Activated naive CD8-positive, alpha-beta T cell treated with anti-CD3 and anti-CD28 coated beads for 36 hours (primary cell): ENCODE data around the gene SSTR3. TPM values are rescaled to one million over a fixed set of nuclear protein-coding genes. Genes with fewer than 3 reads are reported as not detected.
"Not testable (repeated sequence)": the region's sequence is repeated elsewhere in the genome, so short reads cannot be mapped to it uniquely, and the experiment has no call there.

Experiments used
- DNase-seq: peaks from one replicate; pipeline ENCODE4 v3.0.0; 2021
- H3K27ac Mint-ChIP-seq: one replicate; pipeline ENCODE4 v1.8.0; 2022; ENCODE audit warnings: mild to moderate bottlenecking, moderate library complexity, mixed read lengths
- H3K27me3 Mint-ChIP-seq: one replicate; pipeline ENCODE4 v1.8.0; 2022; ENCODE audit warnings: mild to moderate bottlenecking, mixed read lengths
- H3K36me3 Mint-ChIP-seq: one replicate; pipeline ENCODE4 v1.8.0; 2021; ENCODE audit warnings: mild to moderate bottlenecking, mixed read lengths
- H3K4me1 Mint-ChIP-seq: one replicate; pipeline ENCODE4 v1.8.0; 2021; ENCODE audit warnings: mixed read lengths
- H3K4me3 Mint-ChIP-seq: one replicate; pipeline ENCODE4 v1.8.0; 2022; ENCODE audit warnings: mild to moderate bottlenecking, moderate library complexity, mixed read lengths
- H3K9me3 Mint-ChIP-seq: one replicate; pipeline ENCODE4 v1.8.0; 2022; ENCODE audit warnings: mixed read lengths
- total RNA-seq, 2 experiments: library from RNA; stranded (reverse); gene quantifications; one replicate each; pipeline ENCODE4 v1.2.3, GENCODE V29; 2021

Gene SSTR3
- total RNA-seq, 2 experiments from 2014 or later = 7.1 to 7.4 TPM

GRCh38 chr22:37201443-37201820 lies 10.8 kb downstream of the SSTR3 start:
- H3K27ac Mint-ChIP-seq, H3K9me3 Mint-ChIP-seq, H3K36me3 Mint-ChIP-seq, DNase-seq, H3K4me3 Mint-ChIP-seq, H3K27me3 Mint-ChIP-seq: not testable (repeated sequence)
- H3K4me1 Mint-ChIP-seq = peaks cover 39% of the 10 kb centered on the region

GRCh38 chr22:37199760-37200108 lies 12.5 kb downstream of the SSTR3 start:
- peak overlapping the region; percentile 34 for H3K4me3 Mint-ChIP-seq
- peaks cover 3% of the 10 kb centered on the region for H3K36me3 Mint-ChIP-seq
- H3K9me3 Mint-ChIP-seq = no peaks in the 10 kb centered on the region
- no peaks in the 10 kb centered on the region for H3K27me3 Mint-ChIP-seq
- H3K27ac Mint-ChIP-seq = peak overlapping the region; percentile 96
- DNase-seq = no peak
- peaks cover 48% of the 10 kb centered on the region for H3K4me1 Mint-ChIP-seq

GRCh38 chr22:37199103-37199759 lies 13.0 kb downstream of the SSTR3 start:
- Mint-ChIP-seq H3K9me3 (no peaks in the 10 kb centered on the region), H3K4me3 (peak overlapping the region; percentile 88), H3K36me3 (peaks cover 5% of the 10 kb centered on the region), H3K27ac (peak overlapping the region; percentile 96), H3K27me3 (no peaks in the 10 kb centered on the region), H3K4me1 (peaks cover 51% of the 10 kb centered on the region)
- DNase-seq = peak; percentile 100

GRCh38 chr22:37198258-37199102 lies 13.8 kb downstream of the SSTR3 start:
- Mint-ChIP-seq H3K27ac (peak overlapping the region; percentile 96), H3K9me3 (no peaks in the 10 kb centered on the region), H3K4me1 (peaks cover 59% of the 10 kb centered on the region), H3K27me3 (no peaks in the 10 kb centered on the region), H3K36me3 (peaks cover 5% of the 10 kb centered on the region), H3K4me3 (peak overlapping the region; percentile 88)
- DNase-seq = peak; percentile 90

GRCh38 chr22:37197451-37198257 lies 14.6 kb downstream of the SSTR3 start:
- Mint-ChIP-seq H3K4me3 (peak overlapping the region; percentile 88), H3K4me1 (peaks cover 65% of the 10 kb centered on the region), H3K27ac (peak overlapping the region; percentile 96), H3K36me3 (peaks cover 10% of the 10 kb centered on the region), H3K9me3 (no peaks in the 10 kb centered on the region), H3K27me3 (no peaks in the 10 kb centered on the region)
- no peak for DNase-seq

GRCh38 chr22:37196539-37197450 lies 15.5 kb downstream of the SSTR3 start:
- no peaks in the 10 kb centered on the region for H3K9me3 Mint-ChIP-seq
- no peaks in the 10 kb centered on the region for H3K27me3 Mint-ChIP-seq
- H3K36me3 Mint-ChIP-seq = peaks cover 13% of the 10 kb centered on the region
- peak overlapping the region; percentile 96 for H3K27ac Mint-ChIP-seq
- H3K4me3 Mint-ChIP-seq = no peak overlapping the region
- H3K4me1 Mint-ChIP-seq = peaks cover 66% of the 10 kb centered on the region
- no peak for DNase-seq

- DNase-seq = no peak
- H3K9me3 Mint-ChIP-seq = no peaks in the 10 kb centered on the region
- peak overlapping the region; percentile 23 for H3K27ac Mint-ChIP-seq
- peaks cover 13% of the 10 kb centered on the region for H3K36me3 Mint-ChIP-seq
- peaks cover 62% of the 10 kb centered on the region for H3K4me1 Mint-ChIP-seq
- H3K27me3 Mint-ChIP-seq = no peaks in the 10 kb centered on the region
- no peak overlapping the region for H3K4me3 Mint-ChIP-seq
These were observed 16.4 kb downstream of the SSTR3 start for GRCh38 chr22:37195921-37196320.

GRCh38 chr22:37194750-37195149 lies 17.5 kb downstream of the SSTR3 start:
- Mint-ChIP-seq H3K36me3 (peaks cover 13% of the 10 kb centered on the region), H3K27me3 (no peaks in the 10 kb centered on the region), H3K4me3 (no peak overlapping the region), H3K27ac (peak overlapping the region; percentile 67), H3K4me1 (peaks cover 52% of the 10 kb centered on the region), H3K9me3 (no peaks in the 10 kb centered on the region)
- no peak for DNase-seq

GRCh38 chr22:37193629-37194191 lies 18.6 kb downstream of the SSTR3 start:
- no peaks in the 10 kb centered on the region for H3K9me3 Mint-ChIP-seq
- peak; percentile 64 for DNase-seq
- peak overlapping the region; percentile 67 for H3K27ac Mint-ChIP-seq
- peaks cover 60% of the 10 kb centered on the region for H3K4me1 Mint-ChIP-seq
- H3K4me3 Mint-ChIP-seq = peak overlapping the region; percentile 33
- peaks cover 13% of the 10 kb centered on the region for H3K36me3 Mint-ChIP-seq
- no peaks in the 10 kb centered on the region for H3K27me3 Mint-ChIP-seq

GRCh38 chr22:37192741-37193140 lies 19.5 kb downstream of the SSTR3 start:
- H3K27me3 Mint-ChIP-seq = no peaks in the 10 kb centered on the region
- peak overlapping the region; percentile 52 for H3K27ac Mint-ChIP-seq
- no peak overlapping the region for H3K4me3 Mint-ChIP-seq

GRCh38 chr22:37192204-37192603 lies 20.1 kb downstream of the SSTR3 start:
- Mint-ChIP-seq H3K4me1 (peaks cover 59% of the 10 kb centered on the region), H3K27ac (peak overlapping the region; percentile 39), H3K4me3 (no peak overlapping the region), H3K36me3 (peaks cover 10% of the 10 kb centered on the region), H3K27me3 (no peaks in the 10 kb centered on the region), H3K9me3 (no peaks in the 10 kb centered on the region)
- no peak for DNase-seq

More at GRCh38 chr22:37192741-37193140, 19.5 kb downstream of the SSTR3 start:
- Mint-ChIP-seq H3K4me1 (peaks cover 60% of the 10 kb centered on the region), H3K9me3 (no peaks in the 10 kb centered on the region), H3K36me3 (peaks cover 10% of the 10 kb centered on the region)
- DNase-seq = no peak

- Mint-ChIP-seq H3K36me3 (peaks cover 10% of the 10 kb centered on the region), H3K27ac (no peak overlapping the region), H3K4me3 (no peak overlapping the region), H3K4me1 (peaks cover 68% of the 10 kb centered on the region), H3K9me3 (no peaks in the 10 kb centered on the region), H3K27me3 (no peaks in the 10 kb centered on the region)
- DNase-seq = no peak
These were observed 22.0 kb downstream of the SSTR3 start for GRCh38 chr22:37190262-37190780.

- Mint-ChIP-seq H3K27me3 (no peaks in the 10 kb centered on the region), H3K27ac (peak overlapping the region; percentile 28), H3K4me3 (no peak overlapping the region), H3K4me1 (peaks cover 59% of the 10 kb centered on the region), H3K9me3 (no peaks in the 10 kb centered on the region), H3K36me3 (peaks cover 8% of the 10 kb centered on the region)
- no peak for DNase-seq
These were observed 23.3 kb downstream of the SSTR3 start for GRCh38 chr22:37188901-37189466.
